ENCODE measurements around the gene SIGLEC12. TPM values are rescaled to one million over a fixed set of nuclear protein-coding genes. Genes with fewer than 3 reads are reported as not detected.
A peak's percentile ranks its signal among the peaks of the same experiment; 100 is the strongest.

SIGLEC12 gene
- total and polyA plus RNA-seq, 9 of the 15 experiments (the other 6 are each of a cell fraction or from before 2014, with no cell fraction given) = 0.08 to 1.3 (median 0.54) TPM

DNA sequence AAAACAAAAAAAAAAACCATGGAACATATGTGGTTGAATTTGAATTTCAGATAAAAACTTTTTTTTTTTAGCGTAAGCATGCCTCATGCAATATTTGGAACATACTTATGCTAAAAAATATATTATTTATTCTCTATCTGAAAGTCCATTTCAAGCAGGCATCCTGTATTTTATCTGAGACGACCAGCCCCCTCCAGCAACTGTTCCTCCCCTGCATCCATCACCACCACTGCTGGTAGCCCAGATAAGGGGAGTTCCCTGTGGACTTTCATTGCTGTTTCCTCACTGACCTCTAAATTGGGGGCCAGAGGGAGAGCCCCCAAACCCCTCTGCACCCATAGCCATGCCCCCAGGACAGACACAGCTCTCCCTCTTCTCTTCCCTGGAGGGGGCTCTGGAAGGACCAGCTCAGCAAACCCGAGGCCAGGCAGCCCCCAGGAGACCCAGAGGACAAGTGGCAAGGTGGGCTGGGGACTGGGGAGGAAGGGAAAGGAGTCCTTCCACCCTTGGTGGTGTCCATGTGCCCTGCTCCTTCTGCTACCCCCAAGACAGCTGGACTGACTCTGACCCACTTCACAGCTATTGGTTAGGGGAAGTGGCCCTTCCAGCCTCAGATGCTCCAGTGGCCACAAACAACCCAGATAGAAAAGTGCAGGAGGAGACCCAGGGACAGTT, 6.6 kb upstream of the SIGLEC12 start (continued):
- TF ChIP-seq HES1 (IDR thresholded peaks at IDR 0.05; ENCODE audit: low read depth) = peak; percentile 62; the same call in 1 of the 2 replicates
- peak in 1 of 2 experiments; percentile 81; a peak in 2 of 4 replicates for TF ChIP-seq ARNT (IDR thresholded peaks at IDR 0.05)
- peak; percentile 98 for TF ChIP-seq GATA2 (CRISPR knock-in tag; IDR thresholded peaks at IDR 0.05)
- peak; percentile 94 for TF ChIP-seq PHB2 (IDR thresholded peaks at IDR 0.05; ENCODE audit: low read depth)
- peak in 1 of 2 experiments; percentile 52 for TF ChIP-seq AFF1 (IDR thresholded peaks at IDR 0.05; ENCODE audit: low read depth in 1 of 2, partially characterized antibody in 2 of 2)
- no peak for TF ChIP-seq TRIM28 (IDR thresholded peaks at IDR 0.05)
- TF ChIP-seq, protein P1, sequence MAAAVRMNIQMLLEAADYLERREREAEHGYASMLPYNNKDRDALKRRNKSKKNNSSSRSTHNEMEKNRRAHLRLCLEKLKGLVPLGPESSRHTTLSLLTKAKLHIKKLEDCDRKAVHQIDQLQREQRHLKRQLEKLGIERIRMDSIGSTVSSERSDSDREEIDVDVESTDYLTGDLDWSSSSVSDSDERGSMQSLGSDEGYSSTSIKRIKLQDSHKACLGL (CRISPR knock-in tag; IDR thresholded peaks at IDR 0.05; ENCODE audit: borderline replicate concordance, poor library complexity, severe bottlenecking) = no peak
- no peak for TF ChIP-seq E2F6 (IDR thresholded peaks at IDR 0.05; ENCODE audit: borderline replicate concordance in 1 of 2, extremely low read depth in 1 of 2, insufficient read depth in 1 of 2, insufficient read length in 1 of 2, low read depth in 1 of 2, low read length in 1 of 2, poor library complexity in 1 of 2, severe bottlenecking in 1 of 2)
- no peak for TF ChIP-seq ZNF12 (CRISPR knock-in tag; IDR thresholded peaks at IDR 0.05)
- TF ChIP-seq ZNF717 (CRISPR knock-in tag; IDR thresholded peaks at IDR 0.05) = no peak
- no peak for TF ChIP-seq TSC22D4 (tag; IDR thresholded peaks at IDR 0.05)
- TF ChIP-seq ZNF282 (CRISPR knock-in tag; IDR thresholded peaks at IDR 0.05) = no peak
- TF ChIP-seq, protein P2, sequence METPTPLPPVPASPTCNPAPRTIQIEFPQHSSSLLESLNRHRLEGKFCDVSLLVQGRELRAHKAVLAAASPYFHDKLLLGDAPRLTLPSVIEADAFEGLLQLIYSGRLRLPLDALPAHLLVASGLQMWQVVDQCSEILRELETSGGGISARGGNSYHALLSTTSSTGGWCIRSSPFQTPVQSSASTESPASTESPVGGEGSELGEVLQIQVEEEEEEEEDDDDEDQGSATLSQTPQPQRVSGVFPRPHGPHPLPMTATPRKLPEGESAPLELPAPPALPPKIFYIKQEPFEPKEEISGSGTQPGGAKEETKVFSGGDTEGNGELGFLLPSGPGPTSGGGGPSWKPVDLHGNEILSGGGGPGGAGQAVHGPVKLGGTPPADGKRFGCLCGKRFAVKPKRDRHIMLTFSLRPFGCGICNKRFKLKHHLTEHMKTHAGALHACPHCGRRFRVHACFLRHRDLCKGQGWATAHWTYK (CRISPR knock-in tag; IDR thresholded peaks at IDR 0.05) = peak; percentile 41; the same call in 1 of the 2 replicates
- TF ChIP-seq ZNF696 (CRISPR knock-in tag; conservative IDR thresholded peaks at IDR 0.05) = no peak
- peak; percentile 47; the same call in 1 of the 2 replicates for TF ChIP-seq GABPB1 (CRISPR knock-in tag; IDR thresholded peaks at IDR 0.05)
- TF ChIP-seq HNRNPUL1 (IDR thresholded peaks at IDR 0.05; ENCODE audit: low read length) = no peak
- TF ChIP-seq BMI1 (IDR thresholded peaks at IDR 0.05; ENCODE audit: low read length) = no peak
- no peak for TF ChIP-seq DDX20 (tag; IDR thresholded peaks at IDR 0.05; ENCODE audit: low read depth)
- TF ChIP-seq GABPB2 (CRISPR knock-in tag; conservative IDR thresholded peaks at IDR 0.05) = no peak

Data from K562 (cell line).